OCI-LY1 (cell line): Measurements from ENCODE around the gene PTPRN2.

Experiments used
- H2AFZ ChIP-seq: fragments of 200-600 bp; sonication (generic), shearing (Covaris generic); 2 replicates; pipeline ENCODE4 v1.6.0; 2014; ENCODE audit warnings: antibody characterized with exemption, mild to moderate bottlenecking, low read length
- H3F3A ChIP-seq: fragments of 200-600 bp; sonication (generic), shearing (Covaris generic); 2 replicates; pipeline ENCODE4 v1.6.0; 2014; ENCODE audit warnings: mild to moderate bottlenecking, antibody characterized with exemption, low read length, moderate library complexity; ENCODE audit not compliant: insufficient read depth
- H3K27ac ChIP-seq: fragments of 200-600 bp; sonication (generic); 2 replicates; pipeline ENCODE4 v1.5.1; 2014; ENCODE audit warnings: low read length, mixed run types, mild to moderate bottlenecking, low read depth; ENCODE audit not compliant: poor library complexity, severe bottlenecking
- H3K27me3 ChIP-seq: fragments of 200-600 bp; sonication (generic); 2 replicates; pipeline ENCODE4 v1.6.0; 2014; ENCODE audit warnings: antibody characterized with exemption, mild to moderate bottlenecking, low read length, moderate library complexity; ENCODE audit not compliant: insufficient read depth
- H3K36me3 ChIP-seq: fragments of 200-600 bp; sonication (generic); 2 replicates; pipeline ENCODE4 v1.6.1; 2014; ENCODE audit warnings: mild to moderate bottlenecking, antibody characterized with exemption, low read length, moderate library complexity, mixed read lengths; ENCODE audit not compliant: insufficient read depth
- H3K4me1 ChIP-seq: fragments of 200-600 bp; sonication (generic); 2 replicates; pipeline ENCODE4 v1.5.1; 2014; ENCODE audit warnings: mild to moderate bottlenecking, low read length, moderate library complexity; ENCODE audit not compliant: insufficient read depth, severe bottlenecking
- H3K4me2 ChIP-seq: fragments of 200-600 bp; sonication (generic), shearing (Covaris generic); 2 replicates; pipeline ENCODE4 v1.6.1; 2014; ENCODE audit warnings: low read length
- H3K4me3 ChIP-seq: fragments of 200-600 bp; sonication (generic); 2 replicates; pipeline ENCODE4 v1.5.1; 2014; ENCODE audit warnings: low read length, low read depth, mild to moderate bottlenecking, mixed read lengths; ENCODE audit not compliant: poor library complexity, severe bottlenecking
- H3K79me2 ChIP-seq: fragments of 200-600 bp; shearing (Covaris generic); 2 replicates; pipeline ENCODE4 v1.6.1; 2016; ENCODE audit warnings: mixed run types, low read length, mixed read lengths; ENCODE audit not compliant: insufficient read depth
- H3K9ac ChIP-seq: fragments of 200-600 bp; sonication (generic), shearing (Covaris generic); 2 replicates; pipeline ENCODE4 v1.6.1; 2014; ENCODE audit warnings: mild to moderate bottlenecking, low read length, mixed read lengths
- H3K9me2 ChIP-seq: fragments of 200-600 bp; sonication (generic), shearing (Covaris generic); 2 replicates; pipeline ENCODE4 v1.6.1; 2014; ENCODE audit warnings: low read depth, mild to moderate bottlenecking, low read length, mixed read lengths
- H3K9me3 ChIP-seq: fragments of 200-600 bp; shearing (Covaris generic); 2 replicates; pipeline ENCODE4 v1.6.1; 2014; ENCODE audit warnings: low read length, mixed read lengths
- H4K20me1 ChIP-seq: fragments of 200-600 bp; sonication (generic), shearing (Covaris generic); 2 replicates; pipeline ENCODE4 v1.6.0; 2016; ENCODE audit warnings: mild to moderate bottlenecking, low read length; ENCODE audit not compliant: insufficient read depth
- EZH2 ChIP-seq: fragments of 200-600 bp; sonication (generic), shearing (Covaris generic); IDR thresholded peaks from 2 replicates; pipeline ENCODE4 v1.8.0; 2017; ENCODE audit warnings: borderline replicate concordance, mixed run types, mild to moderate bottlenecking, antibody characterized with exemption, low read length, moderate library complexity, mixed read lengths
- TF ChIP-seq, protein P1 (sequence below): fragments of 200-600 bp; sonication (generic), shearing (Covaris generic); IDR thresholded peaks from 2 replicates; pipeline ENCODE4 v1.5.1; 2017; ENCODE audit warnings: mild to moderate bottlenecking, antibody characterized with exemption, low read length, moderate library complexity, mixed read lengths

PTPRN2 gene

DNA sequence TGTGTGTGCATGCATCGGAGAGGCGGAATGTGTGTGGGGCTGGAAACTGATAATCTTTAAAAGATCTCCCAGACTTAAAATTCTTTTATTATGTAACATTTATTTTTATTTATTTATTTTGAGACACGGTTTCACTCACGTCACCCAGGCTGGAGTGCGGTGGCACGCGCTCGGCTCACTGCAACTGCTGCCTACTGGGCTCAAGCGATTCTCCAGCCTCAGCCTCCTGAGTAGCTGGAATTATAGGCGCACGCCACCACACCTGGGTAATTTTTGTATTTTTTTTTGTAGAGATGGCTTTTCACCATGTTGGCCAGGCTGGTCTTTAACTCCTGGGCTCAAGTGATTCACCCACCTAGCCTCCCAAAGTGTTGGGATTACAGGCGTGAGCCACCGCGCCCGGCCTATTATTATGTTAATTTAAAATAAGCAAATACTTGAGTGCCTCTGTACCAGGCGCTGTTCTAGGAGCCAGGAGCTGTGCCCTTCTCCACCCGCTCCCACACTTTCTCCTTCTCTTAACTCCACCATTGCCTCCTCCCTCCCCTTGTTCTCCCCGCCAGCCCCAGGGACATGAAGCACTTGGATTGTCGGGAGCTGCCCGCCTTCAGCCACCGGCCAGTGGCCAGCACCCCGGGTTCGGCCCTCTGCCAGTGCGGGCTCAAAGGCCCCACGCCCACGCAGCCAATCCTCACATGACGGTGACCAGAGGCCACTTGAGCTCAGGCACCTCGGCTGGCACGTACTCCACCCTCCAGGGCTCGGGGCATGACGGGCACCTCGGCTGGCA is 1087.3 kb downstream of the PTPRN2 start:
- Histone ChIP-seq H3K4me2 (no peak overlapping the region), H3K27ac (no peak overlapping the region), H4K20me1 (no peaks in the 10 kb centered on the region), H3K9ac (no peak overlapping the region), H3K79me2 (no peaks in the 10 kb centered on the region), H2AFZ (no peak overlapping the region), H3K27me3 (peaks cover 5% of the 10 kb centered on the region; the same call in 1 of the 2 replicates), H3K9me2 (no peaks in the 10 kb centered on the region), H3K4me3 (no peak overlapping the region), H3F3A (no peaks in the 10 kb centered on the region), H3K4me1 (no peaks in the 10 kb centered on the region), H3K9me3 (no peaks in the 10 kb centered on the region), H3K36me3 (no peaks in the 10 kb centered on the region)
- TF ChIP-seq EZH2, result no peak
- TF ChIP-seq, protein P1, sequence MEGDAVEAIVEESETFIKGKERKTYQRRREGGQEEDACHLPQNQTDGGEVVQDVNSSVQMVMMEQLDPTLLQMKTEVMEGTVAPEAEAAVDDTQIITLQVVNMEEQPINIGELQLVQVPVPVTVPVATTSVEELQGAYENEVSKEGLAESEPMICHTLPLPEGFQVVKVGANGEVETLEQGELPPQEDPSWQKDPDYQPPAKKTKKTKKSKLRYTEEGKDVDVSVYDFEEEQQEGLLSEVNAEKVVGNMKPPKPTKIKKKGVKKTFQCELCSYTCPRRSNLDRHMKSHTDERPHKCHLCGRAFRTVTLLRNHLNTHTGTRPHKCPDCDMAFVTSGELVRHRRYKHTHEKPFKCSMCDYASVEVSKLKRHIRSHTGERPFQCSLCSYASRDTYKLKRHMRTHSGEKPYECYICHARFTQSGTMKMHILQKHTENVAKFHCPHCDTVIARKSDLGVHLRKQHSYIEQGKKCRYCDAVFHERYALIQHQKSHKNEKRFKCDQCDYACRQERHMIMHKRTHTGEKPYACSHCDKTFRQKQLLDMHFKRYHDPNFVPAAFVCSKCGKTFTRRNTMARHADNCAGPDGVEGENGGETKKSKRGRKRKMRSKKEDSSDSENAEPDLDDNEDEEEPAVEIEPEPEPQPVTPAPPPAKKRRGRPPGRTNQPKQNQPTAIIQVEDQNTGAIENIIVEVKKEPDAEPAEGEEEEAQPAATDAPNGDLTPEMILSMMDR, result no peak

GRCh38 chr7:157499835-157500153 is 1087.8 kb downstream of the PTPRN2 start:
- H3K9ac ChIP-seq, result no peak overlapping the region
- H3K36me3 ChIP-seq, result no peaks in the 10 kb centered on the region
- H3K4me2 ChIP-seq, result no peak overlapping the region
- no peak overlapping the region for H3K4me3 ChIP-seq
- no peaks in the 10 kb centered on the region for H3K4me1 ChIP-seq
- no peaks in the 10 kb centered on the region for H3F3A ChIP-seq
- no peaks in the 10 kb centered on the region for H3K79me2 ChIP-seq
- peaks cover 5% of the 10 kb centered on the region; the same call in 1 of the 2 replicates for H3K27me3 ChIP-seq
- no peaks in the 10 kb centered on the region for H3K9me2 ChIP-seq
- H2AFZ ChIP-seq, result no peak overlapping the region
- no peaks in the 10 kb centered on the region for H4K20me1 ChIP-seq
- TF ChIP-seq, protein P1, result no peak
- TF ChIP-seq EZH2, result no peak
- no peaks in the 10 kb centered on the region for H3K9me3 ChIP-seq
- no peak overlapping the region for H3K27ac ChIP-seq

DNA sequence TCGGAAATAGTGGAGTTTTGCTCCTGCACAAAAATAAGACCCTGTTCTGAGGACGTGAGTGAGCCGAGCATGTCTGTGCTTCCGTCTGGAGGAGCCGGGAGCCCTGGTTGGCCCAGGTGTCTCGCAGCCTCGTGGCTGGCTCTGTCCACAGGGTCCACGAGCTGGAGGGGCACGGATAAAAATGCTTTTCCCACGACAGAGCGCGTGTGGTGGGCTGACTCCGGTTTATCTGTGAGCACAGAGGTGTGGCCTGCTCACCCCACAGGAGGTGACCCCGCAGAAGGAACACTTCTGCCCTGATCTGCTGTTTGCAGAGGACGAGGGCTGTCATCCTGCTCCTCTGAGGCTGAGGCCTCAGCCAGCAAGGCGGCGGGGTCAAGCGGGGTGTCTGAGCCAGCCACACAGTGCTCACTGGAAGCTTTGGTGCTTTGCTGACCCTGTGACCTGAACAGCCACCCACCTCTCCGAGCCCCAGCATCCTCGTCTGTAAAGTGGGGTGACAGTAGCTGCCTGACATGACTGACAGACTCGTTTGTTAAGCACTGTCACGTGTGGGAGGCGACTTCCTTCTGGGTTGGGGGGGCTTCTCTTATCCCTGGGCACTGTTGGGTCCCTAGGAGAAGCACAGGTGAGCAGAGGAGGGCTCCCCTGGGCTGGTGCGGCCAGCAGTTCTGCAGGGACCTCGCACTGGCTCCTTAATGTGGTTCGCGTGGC is 1088.3 kb downstream of the PTPRN2 start:
- no peak overlapping the region for H3K27ac ChIP-seq
- H3K9me2 ChIP-seq, result no peaks in the 10 kb centered on the region
- no peak overlapping the region for H3K9ac ChIP-seq
- no peaks in the 10 kb centered on the region for H3K79me2 ChIP-seq
- H3K9me3 ChIP-seq, result no peaks in the 10 kb centered on the region
- H3F3A ChIP-seq, result no peaks in the 10 kb centered on the region
- no peak overlapping the region for H3K4me3 ChIP-seq
- no peak overlapping the region for H3K4me2 ChIP-seq
- H2AFZ ChIP-seq, result no peak overlapping the region
- no peaks in the 10 kb centered on the region for H4K20me1 ChIP-seq
- H3K36me3 ChIP-seq, result no peaks in the 10 kb centered on the region
- H3K27me3 ChIP-seq, result peaks cover 5% of the 10 kb centered on the region; the same call in 1 of the 2 replicates
- H3K4me1 ChIP-seq, result no peaks in the 10 kb centered on the region
- TF ChIP-seq, protein P1, result no peak
- TF ChIP-seq EZH2, result no peak
